Spleen (tissue), 11 donors: ENCODE results near the gene DEPP1. TPM values are rescaled to one million over a fixed set of nuclear protein-coding genes. Genes with fewer than 3 reads are reported as not detected.
A peak's percentile ranks its signal among the peaks of the same experiment; 100 is the strongest.

Experiments used
- DNase-seq: peaks from one replicate; pipeline ENCODE4 v3.0.0-alpha.2; 2020
- H3K27ac ChIP-seq, 8 donors: fragments of 200-600 bp; sonication (generic) in 7 of 8; 1 replicate in 4 of 8; 2 replicates in 4 of 8; pipeline versions ENCODE4 v1.5.0 to v1.8.0; 2016 to 2021; ENCODE audit warnings: inconsistent platforms in 4 of 8, mild to moderate bottlenecking in 4 of 8, moderate library complexity in 1 of 8
- H3K27me3 ChIP-seq, 7 donors: fragments of 200-600 bp; sonication (generic) in 6 of 7; replicated peaks in 1 of 7; 1 replicate in 4 of 7; 2 replicates in 3 of 7; pipeline versions ENCODE4 v1.5.0 to v1.8.0; 2016 to 2021; ENCODE audit warnings: inconsistent platforms in 3 of 7, mild to moderate bottlenecking in 1 of 7
- H3K36me3 ChIP-seq, 6 donors: fragments of 200-600 bp; sonication (generic) in 5 of 6; 1 replicate in 4 of 6; 2 replicates in 2 of 6; pipeline versions ENCODE4 v1.5.0 to v1.8.0; 2016 to 2021; ENCODE audit warnings: inconsistent platforms in 2 of 6
- H3K4me1 ChIP-seq, 6 donors: fragments of 200-600 bp; sonication (generic) in 5 of 6; 1 replicate in 3 of 6; 2 replicates in 3 of 6; pipeline versions ENCODE4 v1.5.0 to v1.8.0; 2016 to 2021; ENCODE audit warnings: inconsistent platforms in 3 of 6
- H3K4me3 ChIP-seq, 8 donors: fragments of 200-600 bp; sonication (generic) in 7 of 8; 1 replicate in 4 of 8; 2 replicates in 4 of 8; pipeline versions ENCODE4 v1.5.0 to v1.8.0; 2016 to 2021; ENCODE audit warnings: inconsistent platforms in 4 of 8, mild to moderate bottlenecking in 4 of 8, moderate library complexity in 2 of 8
- H3K9me3 ChIP-seq, 8 donors: fragments of 200-600 bp; sonication (generic) in 7 of 8; 1 replicate in 4 of 8; 2 replicates in 4 of 8; pipeline versions ENCODE4 v1.5.0 to v1.8.0; 2016 to 2021; ENCODE audit warnings: inconsistent platforms in 4 of 8
- CTCF ChIP-seq, 11 experiments: fragments of 200-600 bp in 7 of 11; fragments of 450-650 bp in 4 of 11; sonication (generic) in 4 of 11; IDR thresholded peaks in 8 of 11; conservative IDR thresholded peaks in 3 of 11; 1 replicate in 7 of 11; 2 replicates in 4 of 11; pipeline versions ENCODE4 v1.4.0 to v1.8.0; 2016 to 2021; ENCODE audit warnings: antibody characterized with exemption in 11 of 11, inconsistent platforms in 4 of 11, mild to moderate bottlenecking in 1 of 11
- POLR2A ChIP-seq, 3 donors: fragments of 450-650 bp; IDR thresholded peaks; one replicate each; pipeline ENCODE4 v1.5.1; 2017; ENCODE audit warnings: antibody characterized with exemption in 3 of 3, mild to moderate bottlenecking in 1 of 3
- POLR2AphosphoS5 ChIP-seq, 3 donors: sonication (generic); formaldehyde crosslinking; IDR thresholded peaks; one replicate each; pipeline ENCODE4 v1.5.1; 2017; ENCODE audit warnings: antibody characterized with exemption in 3 of 3
- WGBS, 5 donors: extraction: QIAGEN DNeasy Blood & Tissue Kit in 3 of 5; methylation state at CpG; one replicate each; pipeline versions ENCODE4 v1.1.5 to v1.1.7; 2013 to 2018; 5-methylcytosine and 5-hydroxymethylcytosine counted together
- intact Hi-C: fragments of 100-400 bp; cut with DNase I; formaldehyde crosslinking; loops from one replicate; pipeline ENCODE4 v1.15.0; 2023; ENCODE audit warnings: low total_unique reads
- polyA plus RNA-seq, 3 donors: library from polyadenylated mRNA; stranded (reverse); fragments of 200-250 nt; gene quantifications; one replicate each; pipeline ENCODE4 v1.2.1, GENCODE V29; 2013
- total RNA-seq, 7 donors: library from RNA; depleted of rRNA in 3 of 7; stranded (reverse); fragments of >200 nt in 3 of 7; fragmentation: NEBNext Ultra II Directional in 4 of 7; extraction: Animal tissue kit (Norgen Biotek cat#: 25700) in 4 of 7; gene quantifications; one replicate each; pipeline versions ENCODE4 v1.1.0 to v1.2.1, GENCODE V29; 2016 to 2021
- donor health status: healthy with polysubstance abuse.
- donor health status: DM: no; HTN: no; CAD: no; lungs with moderate emphysema.
- donor health status: DM: no; HTN: no; CAD: no.
- donor health status: Bipolar disorder and iron deficiency.
- donor health status: healthy.
- donor health status: DM: no; HTN: no; CAD: no.
- donor health status: DM: yes; HTN: yes; CAD: no.

The DEPP1 gene
- total and polyA plus RNA-seq, 10 donors: 9.5 to 90.1 (median 18.4) TPM

GRCh38 chr10:44956717-44957706 lies 21.6 kb downstream of the DEPP1 start:
- no peak for TF ChIP-seq POLR2A (IDR thresholded peaks at IDR 0.05)
- no peak for TF ChIP-seq CTCF (IDR thresholded peaks at IDR 0.05 in 8 of 11, conservative IDR thresholded peaks at IDR 0.05 in 3 of 11)
- TF ChIP-seq POLR2AphosphoS5 (IDR thresholded peaks at IDR 0.05): no peak
- Histone ChIP-seq H3K4me1 (peaks cover 17 to 53% (median 30%) of the 10 kb centered on the region in 6 donors), H3K27me3 (no peaks in the 10 kb centered on the region), H3K27ac (no peak overlapping the region), H3K9me3 (peaks cover 0 to 4% (median 0%) of the 10 kb centered on the region in 8 donors), H3K4me3 (no peak overlapping the region), H3K36me3 (peaks cover 0 to 32% (median 3%) of the 10 kb centered on the region in 6 donors)
- intact Hi-C loops: no loop called here
- DNase-seq: peak; percentile 11
- WGBS, 5 donors: 88 to 93% (median 92%) methylated on average over 4 of the region's 4 CpGs

- intact Hi-C loops: no loop called here
- Histone ChIP-seq H3K4me3 (no peak overlapping the region), H3K27me3 (no peaks in the 10 kb centered on the region), H3K9me3 (peaks cover 0 to 4% (median 0%) of the 10 kb centered on the region in 8 donors), H3K36me3 (peaks cover 0 to 32% (median 3%) of the 10 kb centered on the region in 6 donors), H3K27ac (no peak overlapping the region), H3K4me1 (peaks cover 17 to 45% (median 26%) of the 10 kb centered on the region in 6 donors)
- TF ChIP-seq POLR2AphosphoS5 (IDR thresholded peaks at IDR 0.05) (no peak), CTCF (IDR thresholded peaks at IDR 0.05 in 8 of 11, conservative IDR thresholded peaks at IDR 0.05 in 3 of 11) (no peak), POLR2A (IDR thresholded peaks at IDR 0.05) (no peak)
- 88 to 97% (median 94%) methylated on average over 4 of the region's 4 CpGs for WGBS, 5 donors
- peak; percentile 15 for DNase-seq
Measured at GRCh38 chr10:44956226-44956625, 22.4 kb downstream of the DEPP1 start.

- H3K4me1 ChIP-seq: peaks cover 14 to 41% (median 22%) of the 10 kb centered on the region in 6 donors
- no peak overlapping the region for H3K27ac ChIP-seq
- DNase-seq: peak; percentile 48
- intact Hi-C loops: no loop called here
- 86 to 96% (median 93%) methylated on average over 8 of the region's 8 CpGs for WGBS, 5 donors
- H3K36me3 ChIP-seq: peaks cover 0 to 32% (median 3%) of the 10 kb centered on the region in 6 donors
- H3K4me3 ChIP-seq: no peak overlapping the region
- peaks cover 0 to 4% (median 0%) of the 10 kb centered on the region in 8 donors for H3K9me3 ChIP-seq
- no peaks in the 10 kb centered on the region for H3K27me3 ChIP-seq
- TF ChIP-seq CTCF (IDR thresholded peaks at IDR 0.05 in 8 of 11, conservative IDR thresholded peaks at IDR 0.05 in 3 of 11): no peak
- no peak for TF ChIP-seq POLR2A (IDR thresholded peaks at IDR 0.05)
- no peak for TF ChIP-seq POLR2AphosphoS5 (IDR thresholded peaks at IDR 0.05)
Measured at GRCh38 chr10:44955413-44956070, 23.1 kb downstream of the DEPP1 start.
